Endothelial cell of umbilical vein (primary cell): ENCODE data around the gene CD300LB. TPM values are rescaled to one million over a fixed set of nuclear protein-coding genes. Genes with fewer than 3 reads are reported as not detected.

Experiments
- BruUV-seq: library from RNA; stranded (reverse); fragments of 400-500 nt; replicated peaks from 2 replicates; lab custom pipeline; 2021; lab: Mats Ljungman, UMichigan
- CTCF ChIA-PET: fragments of 300-600, 350-600 bp; sonication (Branson Sonifier 250); formaldehyde crosslinking; loops from one replicate; lab custom pipeline; 2021; ENCODE audit warnings: antibody characterized with exemption, inconsistent platforms; lab: Charles Lee
- POLR2A ChIA-PET: fragments of 300-600, 350-600 bp; sonication (Branson Sonifier 250); formaldehyde crosslinking; loops from one replicate; lab custom pipeline; 2021; ENCODE audit warnings: antibody characterized with exemption, inconsistent platforms; lab: Charles Lee
- DNase-seq: peaks from one replicate; pipeline ENCODE4 v3.0.0-alpha.2; 2011; ENCODE audit warnings: low read depth, low spot score
- FAIRE-seq: peaks from 2 replicates; lab custom pipeline; 2011; peaks lifted over from hg19 to GRCh38; lab: Jason Lieb, UNC
- H2AFZ ChIP-seq: 2 replicates; pipeline ENCODE4 v1.6.0; 2012; ENCODE audit warnings: low read depth, low read length, control low read depth, inconsistent platforms
- H3K27ac ChIP-seq: 2 replicates; pipeline ENCODE4 v1.5.1; 2011; ENCODE audit warnings: low read depth, mild to moderate bottlenecking, control low read depth, low read length, moderate library complexity; ENCODE audit not compliant: insufficient read depth
- H3K27me3 ChIP-seq, 2 experiments: 2 replicates each; pipeline versions ENCODE4 v1.6.0 to v1.6.1; 2011; ENCODE audit warnings: low read length in 2 of 2, mixed read lengths in 1 of 2; ENCODE audit not compliant: control insufficient read depth in 2 of 2, insufficient read depth in 2 of 2
- H3K36me3 ChIP-seq, 2 experiments: 2 replicates in 1 of 2; 3 replicates in 1 of 2; pipeline ENCODE4 v1.5.1; 2011; ENCODE audit warnings: low read length in 2 of 2, mild to moderate bottlenecking in 1 of 2, moderate library complexity in 1 of 2; ENCODE audit not compliant: control insufficient read depth in 2 of 2, insufficient read depth in 2 of 2; ENCODE audit errors: extremely low read depth in 1 of 2
- H3K4me1 ChIP-seq: 3 replicates; pipeline ENCODE4 v1.5.1; 2011; ENCODE audit warnings: mild to moderate bottlenecking, low read length; ENCODE audit not compliant: control insufficient read depth, insufficient read depth; ENCODE audit errors: extremely low read depth
- H3K4me2 ChIP-seq: 2 replicates; pipeline ENCODE4 v1.6.1; 2011; ENCODE audit warnings: low read length, control low read depth, mixed read lengths; ENCODE audit not compliant: insufficient read depth
- H3K4me3 ChIP-seq, 3 experiments: fragments of 200-600 bp in 1 of 3; sonication (generic), shearing (Covaris generic) in 1 of 3; replicated peaks in 1 of 3; 2 replicates each; pipeline ENCODE4 v1.5.1; 2011 to 2016; ENCODE audit warnings: control low read depth in 3 of 3, low read length in 3 of 3, mild to moderate bottlenecking in 2 of 3, inconsistent platforms in 1 of 3, low read depth in 1 of 3, moderate library complexity in 1 of 3; ENCODE audit not compliant: insufficient read depth in 1 of 3
- H3K79me2 ChIP-seq: 2 replicates; pipeline ENCODE4 v1.6.0; 2012; ENCODE audit warnings: low read length, inconsistent platforms; ENCODE audit not compliant: control insufficient read depth, insufficient read depth
- H3K9ac ChIP-seq: replicated peaks from 2 replicates; pipeline ENCODE3; 2011; ENCODE audit warnings: low read length, control low read depth; ENCODE audit not compliant: insufficient read depth; ENCODE audit errors: extremely low read depth
- H3K9me1 ChIP-seq: replicated peaks from 3 replicates; pipeline ENCODE4 v1.6.0; 2011; ENCODE audit warnings: mild to moderate bottlenecking, low read length; ENCODE audit not compliant: control insufficient read depth, insufficient read depth; ENCODE audit errors: extremely low read depth
- H3K9me3 ChIP-seq: replicated peaks from 2 replicates; pipeline ENCODE4 v1.5.1; 2012; ENCODE audit warnings: low read length, inconsistent platforms; ENCODE audit not compliant: control insufficient read depth, insufficient read depth
- H4K20me1 ChIP-seq: replicated peaks from 2 replicates; pipeline ENCODE3; 2011; ENCODE audit warnings: mild to moderate bottlenecking, low read length; ENCODE audit not compliant: control insufficient read depth, insufficient read depth; ENCODE audit errors: extremely low read depth
- CTCF ChIP-seq, 2 donors: IDR thresholded peaks; 1 replicate in 1 of 2; 2 replicates in 1 of 2; pipeline ENCODE4 v1.5.1; 2011; ENCODE audit warnings: low read length in 2 of 2, mild to moderate bottlenecking in 2 of 2, moderate library complexity in 2 of 2, control low read depth in 1 of 2, inconsistent platforms in 1 of 2, low read depth in 1 of 2; ENCODE audit not compliant: insufficient read depth in 1 of 2; ENCODE audit errors: extremely low read depth in 1 of 2
- EZH2 ChIP-seq: IDR thresholded peaks from 2 replicates; pipeline ENCODE4 v1.6.1; 2012; ENCODE audit warnings: borderline replicate concordance, low read depth, mild to moderate bottlenecking, moderate library complexity, low read length, inconsistent platforms; ENCODE audit not compliant: severe bottlenecking
- FOS ChIP-seq: IDR thresholded peaks from 2 replicates; pipeline ENCODE4 v1.6.1; 2011; ENCODE audit warnings: mild to moderate bottlenecking, low read length, moderate library complexity, borderline replicate concordance; ENCODE audit not compliant: insufficient read depth
- GATA2 ChIP-seq: IDR thresholded peaks from 2 replicates; pipeline ENCODE4 v1.7.0; 2011; ENCODE audit warnings: low read depth, mild to moderate bottlenecking, moderate library complexity, mixed read lengths, low read length; ENCODE audit not compliant: insufficient read length, insufficient read depth
- JUN ChIP-seq: IDR thresholded peaks from 2 replicates; pipeline ENCODE4 v1.6.1; 2011; ENCODE audit warnings: borderline replicate concordance, low read depth; ENCODE audit not compliant: insufficient read length, insufficient read depth
- MAX ChIP-seq: IDR thresholded peaks from 2 replicates; pipeline ENCODE4 v1.6.1; 2011; ENCODE audit not compliant: insufficient read depth, insufficient read length
- MYC ChIP-seq: IDR thresholded peaks from one replicate; pipeline ENCODE4 v1.6.1; 2011; ENCODE audit warnings: mild to moderate bottlenecking, low read depth, low read length
- POLR2A ChIP-seq: IDR thresholded peaks from 2 replicates; pipeline ENCODE4 v1.6.1; 2012; ENCODE audit warnings: low read depth, mild to moderate bottlenecking, control low read depth, low read length
- POLR2AphosphoS5 ChIP-seq: IDR thresholded peaks from 2 replicates; pipeline ENCODE4 v1.6.1; 2012; ENCODE audit warnings: low read depth, mild to moderate bottlenecking, control low read depth, low read length, moderate library complexity; ENCODE audit not compliant: insufficient read depth
- dilution Hi-C: fragments of 300-500 bp; cut with MboI; formaldehyde crosslinking; loops from one replicate; pipeline ENCODE4 v1.15.0; 2019; ENCODE audit warnings: low sequenced_read_pairs; ENCODE audit not compliant: extremely low pct_ligation_motif_present
- intact Hi-C: fragments of 100-400 bp; cut with micrococcal nuclease; formaldehyde crosslinking; loops from one replicate; pipeline ENCODE4 v1.10.0; 2022
- polyA plus RNA-seq, 4 experiments: library from polyadenylated mRNA; depleted of rRNA in 3 of 4; stranded (reverse) in 3 of 4; unstranded in 1 of 4; fragments of >200 nt; gene quantifications; 2 replicates each; pipeline versions ENCODE4 v1.2.1 to v1.2.3, GENCODE V29; 2011 to 2012; ENCODE audit warnings: missing spikeins in 1 of 4
- total RNA-seq: library from RNA; stranded (reverse); gene quantifications from 2 replicates; pipeline ENCODE4 v1.2.3, GENCODE V29; 2021

The CD300LB gene
- total and polyA plus RNA-seq, 2 donors (not counting 3 experiments of a cell fraction or from before 2014, with no cell fraction given): not detected

GRCh38 chr17:74481621-74482020 is 49.7 kb downstream of the CD300LB start:
- intact Hi-C loops (no loop called here), dilution Hi-C loops (no loop called here)
- H3K27ac ChIP-seq: no peak overlapping the region
- no peak for TF ChIP-seq MYC
- no peak for TF ChIP-seq FOS
- no peak for TF ChIP-seq GATA2
- no peak for TF ChIP-seq MAX
- TF ChIP-seq EZH2: no peak
- TF ChIP-seq POLR2AphosphoS5: no peak
- H2AFZ ChIP-seq: no peak overlapping the region
- no peaks in the 10 kb centered on the region for H3K9me3 ChIP-seq
- no peaks in the 10 kb centered on the region for H3K27me3 ChIP-seq
- H3K4me3 ChIP-seq: no peak overlapping the region
- CTCF ChIA-PET: no interaction called here
- FAIRE-seq (no peak), DNase-seq (no peak)
- no peaks in the 10 kb centered on the region for H3K79me2 ChIP-seq
- H3K9me1 ChIP-seq: no peaks in the 10 kb centered on the region
- no peaks in the 10 kb centered on the region for H3K36me3 ChIP-seq
- no peaks in the 10 kb centered on the region for H3K4me1 ChIP-seq
- H3K4me2 ChIP-seq: no peak overlapping the region
- H4K20me1 ChIP-seq: no peaks in the 10 kb centered on the region
- POLR2A ChIA-PET: no interaction called here
- H3K9ac ChIP-seq: no peak overlapping the region
- BruUV-seq: no TSS peak

GRCh38 chr17:74480290-74480689 is 51.0 kb downstream of the CD300LB start:
- TF ChIP-seq EZH2 (no peak), CTCF (IDR thresholded peaks at IDR 0.05; ENCODE audit: extremely low read depth in 1 of 2, insufficient read depth in 1 of 2, low read depth in 1 of 2, low read length in 2 of 2) (no peak), JUN (no peak), MYC (no peak), MAX (no peak), POLR2AphosphoS5 (no peak), GATA2 (no peak), FOS (no peak), POLR2A (no peak)
- H3K9ac ChIP-seq: no peak overlapping the region
- H3K36me3 ChIP-seq: no peaks in the 10 kb centered on the region
- H3K4me1 ChIP-seq: no peaks in the 10 kb centered on the region
- H2AFZ ChIP-seq: no peak overlapping the region
- H3K9me3 ChIP-seq: no peaks in the 10 kb centered on the region
- no peaks in the 10 kb centered on the region for H3K27me3 ChIP-seq
- no peak overlapping the region for H3K27ac ChIP-seq
- no TSS peak for BruUV-seq
- ChIA-PET CTCF (no interaction called here), POLR2A (no interaction called here)
- no peak overlapping the region for H3K4me2 ChIP-seq
- H3K9me1 ChIP-seq: no peaks in the 10 kb centered on the region
- no peaks in the 10 kb centered on the region for H4K20me1 ChIP-seq
- intact Hi-C loops: no loop called here
- no peaks in the 10 kb centered on the region for H3K79me2 ChIP-seq
- FAIRE-seq (no peak), DNase-seq (no peak)
- H3K4me3 ChIP-seq: no peak overlapping the region
- dilution Hi-C loops: no loop called here
